Neural cell (in vitro differentiated cells): ENCODE data around the gene GAST. TPM values are rescaled to one million over a fixed set of nuclear protein-coding genes. Genes with fewer than 3 reads are reported as not detected.

Experiments
- H2AFZ ChIP-seq: fragments of 200-600, 300-800 bp; sonication (generic), shearing (Covaris generic); 2 replicates; pipeline ENCODE4 v1.6.0; 2014; ENCODE audit warnings: low read depth, mild to moderate bottlenecking, antibody characterized with exemption, low read length, moderate library complexity
- H3F3A ChIP-seq: fragments of 200-600 bp; shearing (Covaris generic); 2 replicates; pipeline ENCODE4 v1.6.1; 2016; ENCODE audit warnings: mild to moderate bottlenecking, moderate library complexity, mixed read lengths, antibody characterized with exemption, low read length; ENCODE audit not compliant: insufficient read depth, poor library complexity, severe bottlenecking
- H3K27ac ChIP-seq: fragments of 200-600, 300-800 bp; sonication (generic), shearing (Covaris generic); 2 replicates; pipeline ENCODE4 v1.5.1; 2014; ENCODE audit warnings: mild to moderate bottlenecking, low read length, moderate library complexity
- H3K27me3 ChIP-seq: fragments of 300-800, 200-600 bp; sonication (generic), shearing (Covaris generic); 2 replicates; pipeline ENCODE4 v1.6.0; 2014; ENCODE audit warnings: mild to moderate bottlenecking, low read depth, low read length, moderate library complexity; ENCODE audit not compliant: insufficient read depth
- H3K36me3 ChIP-seq: fragments of 300-800, 200-600 bp; sonication (generic), shearing (Covaris generic); 2 replicates; pipeline ENCODE4 v1.5.1; 2014; ENCODE audit warnings: mild to moderate bottlenecking, antibody characterized with exemption, low read length, moderate library complexity; ENCODE audit not compliant: insufficient read depth
- H3K4me2 ChIP-seq: fragments of 300-800, 200-600 bp; sonication (generic), shearing (Covaris generic); 2 replicates; pipeline ENCODE4 v1.6.0; 2014; ENCODE audit warnings: mild to moderate bottlenecking, low read length
- H3K4me3 ChIP-seq: fragments of 300-800, 200-600 bp; sonication (generic), shearing (Covaris generic); 2 replicates; pipeline ENCODE4 v1.5.1; 2014; ENCODE audit warnings: mild to moderate bottlenecking, low read length, moderate library complexity
- H3K79me2 ChIP-seq: fragments of 200-600 bp; shearing (Covaris generic); replicated peaks from 2 replicates; pipeline ENCODE4 v1.6.0; 2014; ENCODE audit warnings: mild to moderate bottlenecking, low read length, moderate library complexity; ENCODE audit not compliant: insufficient read depth
- H3K9ac ChIP-seq: fragments of 300-800, 200-600 bp; sonication (generic), shearing (Covaris generic); 2 replicates; pipeline ENCODE4 v1.6.1; 2016; ENCODE audit warnings: mild to moderate bottlenecking, low read length, mixed read lengths
- H3K9me2 ChIP-seq: fragments of 200-600 bp; shearing (Covaris generic); 2 replicates; pipeline ENCODE4 v1.6.1; 2016; ENCODE audit warnings: mild to moderate bottlenecking, low read length, mixed read lengths; ENCODE audit not compliant: insufficient read depth
- H3K9me3 ChIP-seq: fragments of 200-600, 300-800 bp; sonication (generic), shearing (Covaris generic); 2 replicates; pipeline ENCODE4 v1.6.1; 2016; ENCODE audit warnings: mild to moderate bottlenecking, mixed run types, low read length, moderate library complexity, mixed read lengths
- H4K20me1 ChIP-seq: fragments of 200-600 bp; shearing (Covaris generic); 2 replicates; pipeline ENCODE4 v1.6.1; 2016; ENCODE audit warnings: mild to moderate bottlenecking, mixed run types; ENCODE audit not compliant: insufficient read depth
- CTCF ChIP-seq: fragments of 450-650 bp; IDR thresholded peaks from 2 replicates; pipeline ENCODE4 v1.5.1; 2014; ENCODE audit warnings: antibody characterized with exemption, mild to moderate bottlenecking, moderate library complexity; ENCODE audit not compliant: poor library complexity, severe bottlenecking
- EP300 ChIP-seq: fragments of 450-650 bp; conservative IDR thresholded peaks from 2 replicates; pipeline ENCODE4 v1.6.1; 2014; ENCODE audit warnings: antibody characterized with exemption, mild to moderate bottlenecking, moderate library complexity; ENCODE audit not compliant: poor library complexity, severe bottlenecking
- EZH2 ChIP-seq: fragments of 200-600, 300-800 bp; shearing (Covaris generic), sonication (generic); IDR thresholded peaks from 2 replicates; pipeline ENCODE4 v1.6.1; 2014; ENCODE audit warnings: antibody characterized with exemption, low read length, borderline replicate concordance, mild to moderate bottlenecking; ENCODE audit not compliant: insufficient read depth, poor library complexity, severe bottlenecking
- MXI1 ChIP-seq: fragments of 450-650 bp; conservative IDR thresholded peaks from 2 replicates; pipeline ENCODE4 v1.6.1; 2014; ENCODE audit warnings: antibody characterized with exemption, mild to moderate bottlenecking; ENCODE audit not compliant: poor library complexity, severe bottlenecking
- POLR2AphosphoS5 ChIP-seq: IDR thresholded peaks from 2 replicates; pipeline ENCODE4 v1.6.1; 2012
- RAD21 ChIP-seq: fragments of 450-650 bp; conservative IDR thresholded peaks from 2 replicates; pipeline ENCODE4 v1.6.1; 2014; ENCODE audit warnings: antibody characterized with exemption, mild to moderate bottlenecking, moderate library complexity
- REST ChIP-seq: IDR thresholded peaks from 2 replicates; pipeline ENCODE4 v1.6.1; 2012; ENCODE audit warnings: borderline replicate concordance
- SMC3 ChIP-seq: fragments of 450-650 bp; conservative IDR thresholded peaks from 2 replicates; pipeline ENCODE4 v1.6.1; 2014; ENCODE audit warnings: antibody characterized with exemption, mild to moderate bottlenecking, moderate library complexity; ENCODE audit not compliant: poor library complexity
- TAF1 ChIP-seq: IDR thresholded peaks from 2 replicates; pipeline ENCODE4 v1.6.1; 2012; ENCODE audit warnings: low read depth
- polyA plus RNA-seq: library from polyadenylated mRNA; depleted of rRNA; stranded (reverse); fragments of >200 nt; gene quantifications from 2 replicates; pipeline ENCODE4 v1.2.3, GENCODE V29; 2014

The GAST gene
- polyA plus RNA-seq, 1 donor from 2014 or later, result not detected

GRCh38 chr17:41676058-41676419 lies 36.1 kb upstream of the GAST start:
- Histone ChIP-seq H3K4me3 (no peak overlapping the region), H4K20me1 (no peaks in the 10 kb centered on the region), H2AFZ (no peak overlapping the region), H3K9me2 (no peaks in the 10 kb centered on the region), H3F3A (no peaks in the 10 kb centered on the region), H3K36me3 (no peaks in the 10 kb centered on the region), H3K9me3 (no peaks in the 10 kb centered on the region), H3K9ac (no peak overlapping the region), H3K27ac (no peak overlapping the region), H3K4me2 (no peak overlapping the region), H3K27me3 (no peaks in the 10 kb centered on the region), H3K79me2 (no peaks in the 10 kb centered on the region)
- TF ChIP-seq TAF1 (no peak), CTCF (no peak), EZH2 (no peak), REST (no peak), POLR2AphosphoS5 (no peak), EP300 (no peak), MXI1 (no peak), SMC3 (no peak), RAD21 (no peak)

GRCh38 chr17:41678411-41678906 lies 33.7 kb upstream of the GAST start:
- Histone ChIP-seq H3K27ac (no peak overlapping the region), H3K4me3 (no peak overlapping the region), H3F3A (peaks cover 5% of the 10 kb centered on the region), H3K9me2 (no peaks in the 10 kb centered on the region), H2AFZ (no peak overlapping the region), H3K79me2 (no peaks in the 10 kb centered on the region), H3K4me2 (no peak overlapping the region), H3K9me3 (no peaks in the 10 kb centered on the region), H3K9ac (no peak overlapping the region), H4K20me1 (no peaks in the 10 kb centered on the region), H3K27me3 (no peaks in the 10 kb centered on the region), H3K36me3 (no peaks in the 10 kb centered on the region)
- TF ChIP-seq REST (no peak), EZH2 (no peak), SMC3 (no peak), EP300 (no peak), RAD21 (no peak), TAF1 (no peak)
